Endometrium (tissue), 2 donors: ENCODE results near the gene RIT2.
"Not testable (repeated sequence)": the region's sequence is repeated elsewhere in the genome, so short reads cannot be mapped to it uniquely, and the experiment has no call there.

ENCODE experiments used
- FAIRE-seq: peaks from 2 replicates; lab custom pipeline; 2012; peaks lifted over from hg19 to GRCh38; lab: Jason Lieb, UNC
- donor health status: control.
- donor health status: control.

Gene RIT2

GRCh38 chr18:42760290-42760689 lies 355.2 kb downstream of the RIT2 start:
- no peak for FAIRE-seq

DNA sequence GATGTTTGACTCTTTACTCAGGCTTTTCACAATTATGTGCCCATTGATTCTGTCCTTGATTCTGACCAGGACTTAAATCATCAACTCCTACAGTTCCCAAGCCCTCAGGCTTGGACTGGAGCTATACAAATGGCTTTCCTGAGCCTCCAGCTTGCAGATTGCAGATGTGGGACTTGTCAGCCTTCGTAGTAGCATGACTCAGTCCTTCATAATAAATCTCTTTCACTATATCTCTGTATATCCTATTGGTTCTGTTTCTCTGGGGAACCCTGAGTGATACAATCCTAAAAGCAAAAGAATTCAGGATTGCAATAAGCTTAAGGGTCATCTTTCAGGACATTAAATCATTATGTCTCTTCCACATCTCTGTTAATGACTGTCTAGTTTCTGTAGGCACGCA lies 356.6 kb downstream of the RIT2 start:
- no peak for FAIRE-seq

DNA sequence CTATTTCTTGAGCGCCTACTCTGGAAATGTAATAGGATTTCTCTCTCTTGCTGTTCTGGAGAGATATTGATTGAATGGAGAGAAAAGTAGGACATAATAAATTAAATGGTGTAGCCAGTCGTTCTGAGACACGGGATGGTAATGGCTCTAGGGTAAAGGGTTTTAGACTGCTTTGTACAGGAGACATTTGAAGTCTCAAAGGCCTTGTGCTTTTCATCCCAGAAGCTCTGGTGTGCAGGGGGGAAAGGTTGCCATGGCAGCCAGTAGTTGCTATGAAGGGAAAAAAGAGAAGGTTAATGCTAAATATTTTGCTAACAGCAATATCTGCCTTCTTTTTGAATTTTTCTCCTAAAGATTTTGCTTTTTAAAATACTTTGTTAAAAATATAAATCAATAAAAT lies 359.3 kb downstream of the RIT2 start:
- no peak for FAIRE-seq

DNA sequence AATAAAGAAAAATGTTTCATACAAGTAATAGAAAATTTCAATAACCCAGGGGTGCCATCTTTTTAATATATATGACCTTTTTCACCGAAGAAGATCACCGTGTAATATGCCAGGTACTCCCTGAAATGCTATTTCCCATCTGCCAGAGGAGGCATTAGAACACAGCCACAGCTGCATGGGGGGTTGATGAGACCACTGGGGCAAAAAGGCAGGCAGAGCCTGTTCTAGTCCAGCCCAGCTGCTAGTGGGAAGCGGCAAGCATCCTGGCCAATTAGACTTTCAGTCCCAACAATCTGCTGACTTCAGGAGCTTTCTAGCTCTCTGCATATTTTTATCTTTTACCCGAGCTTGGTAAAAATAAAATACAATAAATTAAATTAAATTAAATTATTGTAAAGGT lies 362.6 kb downstream of the RIT2 start:
- FAIRE-seq, result no peak

DNA sequence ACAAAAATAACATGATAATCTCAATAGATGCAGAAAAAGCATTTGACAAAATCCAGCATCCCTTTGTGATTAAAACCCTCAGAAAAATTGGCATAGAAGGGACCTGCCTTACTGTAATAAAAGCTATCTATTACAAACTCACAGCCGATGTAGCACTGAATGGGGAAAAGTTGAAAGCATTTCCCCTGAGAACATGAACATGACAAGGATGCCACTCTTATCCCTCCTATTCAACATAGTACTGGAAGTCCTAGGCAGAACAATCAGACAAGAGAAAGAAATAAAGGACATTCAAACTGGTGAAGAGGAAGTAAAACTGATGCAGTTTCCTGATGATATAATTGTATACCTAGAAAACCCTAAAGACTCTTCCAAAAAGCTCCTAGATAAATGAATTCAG lies 368.7 kb downstream of the RIT2 start:
- no peak for FAIRE-seq

GRCh38 chr18:42745931-42746330 lies 369.6 kb downstream of the RIT2 start:
- no peak for FAIRE-seq

DNA sequence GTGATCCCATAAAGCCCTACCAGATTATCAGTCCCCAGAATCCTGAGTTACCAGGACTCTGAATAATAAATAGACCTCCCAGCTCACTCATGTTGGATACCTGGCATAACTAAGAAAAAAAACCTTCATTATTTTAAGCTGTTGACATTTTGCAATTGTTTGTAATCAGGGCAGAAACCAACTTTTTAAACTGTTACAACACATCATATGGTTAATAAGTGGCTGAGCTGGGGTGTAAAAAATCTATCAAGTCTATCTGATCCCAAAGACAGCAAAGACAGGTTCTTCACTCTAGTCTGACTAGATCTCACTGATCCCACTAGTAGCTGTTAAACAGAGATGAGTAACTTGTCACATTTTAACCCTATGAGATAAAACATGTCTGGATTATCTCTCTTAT lies 370.3 kb downstream of the RIT2 start:
- FAIRE-seq, result no peak

- no peak for FAIRE-seq
Observed at GRCh38 chr18:42743373-42744138, 371.9 kb downstream of the RIT2 start.

- no peak for FAIRE-seq
Observed at GRCh38 chr18:42742969-42743368, 372.5 kb downstream of the RIT2 start.

DNA sequence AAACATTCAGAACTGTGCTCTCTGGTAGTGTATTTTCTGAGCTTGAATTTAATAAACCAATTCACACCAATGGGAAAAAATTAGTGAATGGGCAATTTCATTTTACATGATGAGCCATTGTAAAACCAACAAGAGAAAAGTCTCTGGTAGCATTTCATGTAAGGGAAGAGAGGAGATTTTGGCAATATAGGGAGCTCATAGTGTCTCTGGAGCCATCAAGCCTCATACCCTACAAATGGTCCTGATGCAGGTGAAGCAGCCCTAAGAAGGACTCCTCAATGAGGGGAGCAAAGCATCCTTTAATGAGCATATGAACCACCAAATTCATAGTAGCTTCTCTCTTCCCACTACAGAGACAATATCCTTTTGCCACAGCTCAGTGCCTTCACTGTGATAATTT lies 373.0 kb downstream of the RIT2 start:
- no peak for FAIRE-seq

DNA sequence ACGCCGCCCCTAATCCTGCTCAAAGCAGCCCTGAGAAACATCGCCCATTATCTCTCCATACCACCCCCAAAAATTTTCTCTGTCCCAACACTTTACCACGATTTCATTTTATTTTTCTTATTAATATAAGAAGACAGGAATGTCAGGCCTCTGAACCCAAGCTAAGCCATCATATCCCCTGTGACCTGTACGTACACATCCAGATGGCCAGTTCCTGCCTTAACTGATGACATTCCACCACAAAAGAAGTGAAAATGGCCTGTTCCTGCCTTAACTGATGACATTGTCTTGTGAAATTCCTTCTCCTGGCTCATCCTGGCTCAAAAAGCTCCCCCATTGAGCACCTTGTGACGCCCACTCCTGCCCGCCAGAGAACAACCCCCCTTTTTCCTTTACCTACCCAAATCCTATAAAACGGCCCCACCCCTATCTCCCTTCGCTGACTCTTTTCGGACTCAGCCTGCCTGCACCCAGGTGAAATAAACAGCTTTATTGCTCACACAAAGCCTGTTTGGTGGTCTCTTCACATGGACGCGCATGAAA lies 373.6 kb downstream of the RIT2 start:
- not testable (repeated sequence) for FAIRE-seq

DNA sequence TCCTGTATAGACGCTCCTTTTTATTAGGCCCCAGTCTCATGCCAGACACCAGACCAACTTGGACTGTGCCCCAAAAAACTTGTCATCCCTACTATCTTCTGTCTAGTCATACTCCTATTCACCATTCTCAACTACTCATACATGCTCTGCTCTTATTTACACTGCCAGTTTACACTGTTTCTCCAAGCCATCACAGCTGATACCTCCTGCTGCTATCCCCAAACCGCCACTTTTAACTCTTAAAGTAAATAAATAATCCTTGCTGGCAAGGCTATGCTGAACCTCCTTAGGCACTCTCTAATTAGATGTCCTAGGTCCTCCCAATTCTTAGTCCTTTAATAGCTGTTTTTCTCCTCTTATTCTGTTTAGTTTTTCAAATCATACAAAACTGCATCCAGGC lies 374.2 kb downstream of the RIT2 start:
- FAIRE-seq, result not testable (repeated sequence)

DNA sequence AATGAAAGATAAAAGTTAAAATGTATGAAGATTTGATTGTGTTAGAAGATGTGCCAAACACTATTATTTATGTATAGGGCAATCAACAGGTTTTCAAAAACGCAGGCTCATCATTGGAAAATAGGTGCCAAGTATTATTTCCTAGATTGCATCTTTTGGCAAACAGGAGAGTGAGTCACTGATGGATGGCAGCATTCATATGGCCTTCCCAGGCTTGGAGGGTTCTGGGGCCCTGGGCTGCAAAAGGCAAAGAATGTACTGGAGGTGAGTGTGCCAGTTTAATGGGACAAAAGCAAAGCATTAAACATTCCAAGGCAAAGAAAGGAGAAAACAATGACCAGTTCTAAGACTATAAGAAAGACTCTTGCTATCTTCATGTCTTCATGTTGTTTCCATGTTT lies 379.4 kb downstream of the RIT2 start:
- FAIRE-seq, result no peak

GRCh38 chr18:42734520-42734919 lies 381.0 kb downstream of the RIT2 start:
- FAIRE-seq, result no peak

DNA sequence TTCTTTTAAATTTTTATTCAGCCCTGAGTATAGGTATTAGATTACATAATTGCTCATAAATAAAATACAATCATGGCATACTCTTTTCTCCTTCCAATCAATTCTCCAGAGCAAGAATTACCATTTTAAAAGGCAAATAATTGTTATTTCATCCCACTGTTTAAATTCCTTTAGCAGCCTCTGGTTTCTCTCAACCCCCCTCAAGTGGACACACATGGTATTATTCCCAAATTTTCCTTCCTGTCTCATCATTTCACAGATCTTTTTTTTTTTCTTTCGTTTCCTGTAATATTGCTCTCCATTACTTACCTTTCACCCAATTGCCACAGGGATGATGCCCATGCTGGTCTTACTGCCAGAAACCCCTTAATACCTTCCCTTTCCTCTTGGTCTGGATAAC lies 385.2 kb downstream of the RIT2 start:
- FAIRE-seq, result no peak

GRCh38 chr18:42719221-42719620 lies 396.3 kb downstream of the RIT2 start:
- FAIRE-seq, result no peak

- FAIRE-seq, result no peak
Observed at GRCh38 chr18:42712065-42712464, 403.4 kb downstream of the RIT2 start.

GRCh38 chr18:42707080-42707479 lies 408.4 kb downstream of the RIT2 start:
- no peak for FAIRE-seq

DNA sequence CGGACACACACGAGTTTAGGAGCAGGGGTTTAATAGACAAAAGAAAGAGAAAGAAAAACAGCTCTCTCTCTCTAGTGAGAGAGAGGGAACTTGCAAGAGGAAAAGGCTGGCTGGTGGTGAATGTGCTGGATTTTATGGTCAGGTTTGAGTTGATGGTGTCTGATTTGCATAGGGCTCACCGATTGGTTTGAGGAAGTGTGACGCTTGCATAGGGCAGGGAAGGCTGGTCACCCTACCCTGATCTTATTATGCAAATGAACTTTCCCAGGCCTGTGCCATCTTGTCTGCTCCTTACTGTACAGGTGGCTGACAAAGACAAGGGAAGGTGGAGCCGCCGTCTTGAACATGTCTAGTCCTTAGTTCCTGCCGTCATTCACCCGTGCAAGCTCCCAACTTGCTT lies 408.9 kb downstream of the RIT2 start:
- FAIRE-seq, result no peak

DNA sequence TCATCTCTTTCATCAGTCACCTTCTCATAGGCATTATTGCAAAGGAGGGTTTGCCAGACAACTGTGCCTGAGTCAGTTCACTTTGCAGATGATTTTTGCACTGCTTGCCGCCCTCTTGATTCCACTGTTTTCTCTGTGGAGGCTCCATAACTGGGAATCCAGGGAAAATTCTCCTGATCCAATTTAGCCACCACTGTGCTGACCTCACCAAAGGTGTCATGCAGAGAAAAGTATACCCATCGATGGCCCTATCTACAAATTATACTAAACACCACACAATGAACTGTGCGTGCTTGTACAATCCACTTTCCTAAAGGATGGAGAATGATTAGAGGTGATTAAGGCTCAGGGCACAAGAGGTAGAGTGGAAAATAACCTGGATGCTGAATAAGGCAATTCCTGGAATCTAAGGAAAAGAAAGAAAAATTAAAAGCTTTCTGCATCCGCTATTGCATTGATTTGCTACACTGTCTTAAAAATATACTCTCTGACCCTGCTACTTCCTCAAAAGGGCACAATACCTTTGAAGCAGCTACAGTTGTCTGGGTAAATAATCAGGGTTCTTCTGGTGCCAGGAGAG lies 409.4 kb downstream of the RIT2 start:
- FAIRE-seq, result no peak
